H9 (cell line): ENCODE data around the gene GBP2. TPM values are rescaled to one million over a fixed set of nuclear protein-coding genes. Genes with fewer than 3 reads are reported as not detected.

Source experiments
- DNase-seq: peaks from one replicate; pipeline ENCODE4 v3.0.0-alpha.2; 2017
- H2AFZ ChIP-seq: one replicate; pipeline ENCODE4 v1.6.1; 2013; ENCODE audit warnings: mild to moderate bottlenecking, low read length, control low read depth, moderate library complexity
- H2AK5ac ChIP-seq: 2 replicates; pipeline ENCODE4 v1.6.1; 2013; ENCODE audit warnings: low read length, control low read depth, mixed read lengths; ENCODE audit not compliant: insufficient read length
- H2BK120ac ChIP-seq: one replicate; pipeline ENCODE4 v1.6.1; 2013; ENCODE audit warnings: low read depth, mild to moderate bottlenecking, low read length, control low read depth, inconsistent platforms; ENCODE audit not compliant: poor library complexity, severe bottlenecking
- H2BK12ac ChIP-seq: 2 replicates; pipeline ENCODE4 v1.6.1; 2013; ENCODE audit warnings: low read length, control low read depth, mixed read lengths, low read depth; ENCODE audit not compliant: insufficient read length
- H2BK15ac ChIP-seq: 2 replicates; pipeline ENCODE4 v1.6.1; 2013; ENCODE audit warnings: low read depth, low read length, control low read depth
- H2BK20ac ChIP-seq: one replicate; pipeline ENCODE4 v1.6.1; 2013; ENCODE audit warnings: low read depth, mild to moderate bottlenecking, low read length, control low read depth, inconsistent platforms; ENCODE audit not compliant: poor library complexity, severe bottlenecking
- H2BK5ac ChIP-seq: 2 replicates; pipeline ENCODE4 v1.6.1; 2013; ENCODE audit warnings: low read length, control low read depth, mixed read lengths; ENCODE audit not compliant: insufficient read length
- H3K14ac ChIP-seq: 2 replicates; pipeline ENCODE4 v1.6.1; 2013; ENCODE audit warnings: low read length, control low read depth; ENCODE audit not compliant: insufficient read depth
- H3K18ac ChIP-seq: 2 replicates; pipeline ENCODE4 v1.6.1; 2013; ENCODE audit warnings: low read depth, mild to moderate bottlenecking, mixed read lengths, low read length, control low read depth; ENCODE audit not compliant: insufficient read length
- H3K23ac ChIP-seq: 2 replicates; pipeline ENCODE4 v1.6.1; 2013; ENCODE audit warnings: low read length, control low read depth, mixed read lengths, low read depth; ENCODE audit not compliant: insufficient read length
- H3K23me2 ChIP-seq: 2 replicates; pipeline ENCODE4 v1.6.1; 2013; ENCODE audit warnings: low read depth, mild to moderate bottlenecking, mixed read lengths, low read length, control low read depth; ENCODE audit not compliant: insufficient read length, poor library complexity, severe bottlenecking
- H3K27ac ChIP-seq: 2 replicates; pipeline ENCODE4 v1.5.1; 2013; ENCODE audit warnings: low read length, control low read depth, mixed read lengths, low read depth; ENCODE audit not compliant: insufficient read length
- H3K27me3 ChIP-seq: 2 replicates; pipeline ENCODE4 v1.6.1; 2013; ENCODE audit warnings: low read length, control low read depth, inconsistent platforms; ENCODE audit not compliant: insufficient read depth
- H3K4ac ChIP-seq: 2 replicates; pipeline ENCODE4 v1.6.1; 2013; ENCODE audit warnings: low read depth, mild to moderate bottlenecking, control low read depth, inconsistent platforms, low read length, moderate library complexity
- H3K4me1 ChIP-seq: 2 replicates; pipeline ENCODE4 v1.6.1; 2013; ENCODE audit warnings: low read length, control low read depth, inconsistent platforms; ENCODE audit not compliant: insufficient read depth
- H3K4me2 ChIP-seq: 2 replicates; pipeline ENCODE4 v1.6.1; 2013; ENCODE audit warnings: low read length, control low read depth, mixed read lengths; ENCODE audit not compliant: insufficient read length, insufficient read depth
- H3K56ac ChIP-seq: 2 replicates; pipeline ENCODE4 v1.6.1; 2013; ENCODE audit warnings: low read depth, mild to moderate bottlenecking, mixed read lengths, low read length, control low read depth; ENCODE audit not compliant: insufficient read length
- H3K79me1 ChIP-seq: 2 replicates; pipeline ENCODE4 v1.6.1; 2013; ENCODE audit warnings: low read depth, mild to moderate bottlenecking, moderate library complexity, low read length, control low read depth, inconsistent platforms; ENCODE audit not compliant: insufficient read depth, poor library complexity, severe bottlenecking
- H3K79me2 ChIP-seq: 2 replicates; pipeline ENCODE4 v1.6.1; 2013; ENCODE audit warnings: low read length, control low read depth, inconsistent platforms; ENCODE audit not compliant: insufficient read depth
- H3K9ac ChIP-seq: 2 replicates; pipeline ENCODE4 v1.6.1; 2013; ENCODE audit warnings: low read length, control low read depth, mixed read lengths; ENCODE audit not compliant: insufficient read length; ENCODE audit errors: extremely low read depth
- H3K9me3 ChIP-seq: one replicate; pipeline ENCODE4 v1.6.1; 2013; ENCODE audit warnings: low read depth, low read length, inconsistent platforms; ENCODE audit not compliant: control insufficient read depth
- H3T11ph ChIP-seq: one replicate; pipeline ENCODE4 v1.6.1; 2013; ENCODE audit warnings: mild to moderate bottlenecking, low read length, control low read depth, inconsistent platforms
- H4K20me1 ChIP-seq: one replicate; pipeline ENCODE4 v1.6.1; 2013; ENCODE audit not compliant: control insufficient read depth, insufficient read length, insufficient read depth
- H4K5ac ChIP-seq: 2 replicates; pipeline ENCODE4 v1.6.1; 2013; ENCODE audit warnings: low read depth, mild to moderate bottlenecking, mixed read lengths, low read length, control low read depth; ENCODE audit not compliant: insufficient read length
- H4K8ac ChIP-seq: replicated peaks from 2 replicates; pipeline ENCODE4 v1.6.1; 2013; ENCODE audit warnings: low read length, control low read depth, mixed read lengths, low read depth; ENCODE audit not compliant: insufficient read length
- H4K91ac ChIP-seq: 2 replicates; pipeline ENCODE4 v1.6.1; 2013; ENCODE audit warnings: low read depth, mild to moderate bottlenecking, moderate library complexity, mixed read lengths, low read length, control low read depth; ENCODE audit not compliant: insufficient read length
- H3K27ac Mint-ChIP-seq, 3 experiments: 2 replicates in 2 of 3; 3 replicates in 1 of 3; pipeline ENCODE4 v1.8.0; 2020 to 2021; ENCODE audit warnings: mixed read lengths in 3 of 3, mild to moderate bottlenecking in 1 of 3, moderate library complexity in 1 of 3
- H3K27me3 Mint-ChIP-seq: 2 replicates; pipeline ENCODE4 v1.8.0; 2021; ENCODE audit warnings: low read depth, mild to moderate bottlenecking, moderate library complexity, mixed read lengths
- H3K36me3 Mint-ChIP-seq, 3 experiments: 2 replicates in 2 of 3; 3 replicates in 1 of 3; pipeline ENCODE4 v1.8.0; 2020 to 2021; ENCODE audit warnings: low read depth in 3 of 3, mixed read lengths in 3 of 3; ENCODE audit not compliant: insufficient read depth in 1 of 3
- H3K4me1 Mint-ChIP-seq, 2 experiments: 2 replicates each; pipeline ENCODE4 v1.8.0; 2020; ENCODE audit warnings: mixed read lengths in 2 of 2
- H3K4me3 Mint-ChIP-seq, 2 experiments: 2 replicates in 1 of 2; 3 replicates in 1 of 2; pipeline ENCODE4 v1.8.0; 2020 to 2021; ENCODE audit warnings: mild to moderate bottlenecking in 2 of 2, mixed read lengths in 2 of 2, moderate library complexity in 1 of 2
- H3K9me3 Mint-ChIP-seq, 2 experiments: 2 replicates in 1 of 2; 3 replicates in 1 of 2; pipeline ENCODE4 v1.8.0; 2020; ENCODE audit warnings: mild to moderate bottlenecking in 2 of 2, mixed read lengths in 2 of 2, moderate library complexity in 1 of 2
- CTCF ChIP-seq: fragments of 200-600 bp; sonication (generic); conservative IDR thresholded peaks from 3 replicates; pipeline ENCODE4 v1.8.0; 2021; ENCODE audit warnings: antibody characterized with exemption, mild to moderate bottlenecking
- whole genome bisulfite sequencing: extraction: QIAGEN DNeasy Blood & Tissue Kit; methylation state at CpG from one replicate; pipeline ENCODE4 v1.1.7; 2013; ENCODE audit warnings: missing lambda C conversion rate, low lambda C conversion rate, mixed read lengths; ENCODE audit not compliant: insufficient read length; ENCODE audit errors: extremely low coverage; 5-methylcytosine and 5-hydroxymethylcytosine counted together
- total RNA-seq: library from RNA; stranded (reverse); gene quantifications from 2 replicates; pipeline ENCODE4 v1.2.1, GENCODE V29; 2021

GBP2 gene
- total RNA-seq, 1 experiment from 2014 or later = not detected

- no peak overlapping the region for H2BK12ac ChIP-seq
- H3K27me3 ChIP-seq = no peaks in the 10 kb centered on the region
- no peak overlapping the region for H3K56ac ChIP-seq
- Mint-ChIP-seq H3K4me3 (no peak overlapping the region), H3K4me1 (peaks cover 0 to 2% of the 10 kb centered on the region in 2 experiments; a peak in 2 of 4 replicates), H3K27me3 (peaks cover 3% of the 10 kb centered on the region; the same call in 1 of the 2 replicates), H3K9me3 (no peaks in the 10 kb centered on the region), H3K27ac (no peak overlapping the region), H3K36me3 (no peaks in the 10 kb centered on the region)
- H3K9ac ChIP-seq = no peak overlapping the region
- H4K91ac ChIP-seq = no peak overlapping the region
- H4K8ac ChIP-seq = no peak overlapping the region
- no peak overlapping the region for H3K27ac ChIP-seq
- no peaks in the 10 kb centered on the region for H3K79me1 ChIP-seq
- no peak overlapping the region for H2BK20ac ChIP-seq
- WGBS = no CpG with 5 or more reads among the region's 1 CpG
- no peaks in the 10 kb centered on the region for H3K23me2 ChIP-seq
- no peak overlapping the region for H2AFZ ChIP-seq
- H3K9me3 ChIP-seq = no peaks in the 10 kb centered on the region
- no peak overlapping the region for H2BK15ac ChIP-seq
- no peak overlapping the region for H3T11ph ChIP-seq
- H4K20me1 ChIP-seq = no peaks in the 10 kb centered on the region
- no peaks in the 10 kb centered on the region for H3K4me1 ChIP-seq
- no peaks in the 10 kb centered on the region for H3K79me2 ChIP-seq
- H3K4ac ChIP-seq = no peak overlapping the region
- no peak overlapping the region for H3K4me2 ChIP-seq
- H2BK5ac ChIP-seq = no peak overlapping the region
- no peak overlapping the region for H2BK120ac ChIP-seq
- no peak overlapping the region for H3K14ac ChIP-seq
- no peak overlapping the region for H2AK5ac ChIP-seq
- no peak for DNase-seq
- no peak overlapping the region for H3K23ac ChIP-seq
- H4K5ac ChIP-seq = no peak overlapping the region
- no peak for TF ChIP-seq CTCF
- no peak overlapping the region for H3K18ac ChIP-seq
These were observed 4.8 kb upstream of the GBP2 start for GRCh38 chr1:89130716-89131115.
